ENCODE data around the gene GPR142. TPM values are rescaled to one million over a fixed set of nuclear protein-coding genes. Genes with fewer than 3 reads are reported as not detected.

GPR142 gene
- total and polyA plus RNA-seq, 2 of the 13 experiments (the other 11 are each of a cell fraction or from before 2014, with no cell fraction given), result not detected

GRCh38 chr17:74380086-74380958 is 13.0 kb downstream of the GPR142 start:
- no peak for FAIRE-seq
- no peak for DNase-seq (ENCODE audit: low spot score)
- H3K79me2 ChIP-seq (ENCODE audit: insufficient read depth, low read length), result no peaks in the 10 kb centered on the region
- 0 out of 5 replicates have a peak, but pooled peaks cover 0 to 12% of the 10 kb centered on the region in 2 experiments for H3K27me3 ChIP-seq (ENCODE audit: control insufficient read depth in 1 of 2, insufficient read depth in 2 of 2, low read length in 2 of 2)
- TF ChIP-seq PBX2 (CRISPR knock-in tag; IDR thresholded peaks at IDR 0.05) (no peak), ZNF652 (CRISPR knock-in tag; IDR thresholded peaks at IDR 0.05; ENCODE audit: borderline replicate concordance, low read depth) (peak; percentile 37; the same call in 1 of the 2 replicates), ZNF790 (CRISPR knock-in tag; IDR thresholded peaks at IDR 0.05; ENCODE audit: borderline replicate concordance) (no peak), ZNF773 (CRISPR knock-in tag; IDR thresholded peaks at IDR 0.05; ENCODE audit: borderline replicate concordance) (no peak), GMEB2 (CRISPR knock-in tag; IDR thresholded peaks at IDR 0.05; ENCODE audit: low read depth) (no peak), ASH2L (IDR thresholded peaks at IDR 0.05; ENCODE audit: insufficient read length, low read depth, low read length) (no peak), ZNF329 (CRISPR knock-in tag; IDR thresholded peaks at IDR 0.05; ENCODE audit: low read depth) (no peak), STAG1 (CRISPR knock-in tag; IDR thresholded peaks at IDR 0.05) (peak; percentile 61), ZNF563 (CRISPR knock-in tag; IDR thresholded peaks at IDR 0.05) (0 out of 2 replicates have a peak, but pooled peaks have one; percentile 33), JUND (CRISPR knock-in tag; IDR thresholded peaks at IDR 0.05) (no peak), ZNF124 (CRISPR knock-in tag; IDR thresholded peaks at IDR 0.05) (no peak), KDM5A (IDR thresholded peaks at IDR 0.05; ENCODE audit: borderline replicate concordance, low read length) (no peak), ZNF775 (CRISPR knock-in tag; IDR thresholded peaks at IDR 0.05; ENCODE audit: borderline replicate concordance) (no peak), LCORL (IDR thresholded peaks at IDR 0.05) (no peak), LCORL (CRISPR knock-in tag; IDR thresholded peaks at IDR 0.05) (0 out of 2 replicates have a peak, but pooled peaks have one; percentile 18), SMAD1 (CRISPR knock-in tag; IDR thresholded peaks at IDR 0.05; ENCODE audit: borderline replicate concordance, low read depth) (no peak)
- TF ChIP-seq, protein P1, sequence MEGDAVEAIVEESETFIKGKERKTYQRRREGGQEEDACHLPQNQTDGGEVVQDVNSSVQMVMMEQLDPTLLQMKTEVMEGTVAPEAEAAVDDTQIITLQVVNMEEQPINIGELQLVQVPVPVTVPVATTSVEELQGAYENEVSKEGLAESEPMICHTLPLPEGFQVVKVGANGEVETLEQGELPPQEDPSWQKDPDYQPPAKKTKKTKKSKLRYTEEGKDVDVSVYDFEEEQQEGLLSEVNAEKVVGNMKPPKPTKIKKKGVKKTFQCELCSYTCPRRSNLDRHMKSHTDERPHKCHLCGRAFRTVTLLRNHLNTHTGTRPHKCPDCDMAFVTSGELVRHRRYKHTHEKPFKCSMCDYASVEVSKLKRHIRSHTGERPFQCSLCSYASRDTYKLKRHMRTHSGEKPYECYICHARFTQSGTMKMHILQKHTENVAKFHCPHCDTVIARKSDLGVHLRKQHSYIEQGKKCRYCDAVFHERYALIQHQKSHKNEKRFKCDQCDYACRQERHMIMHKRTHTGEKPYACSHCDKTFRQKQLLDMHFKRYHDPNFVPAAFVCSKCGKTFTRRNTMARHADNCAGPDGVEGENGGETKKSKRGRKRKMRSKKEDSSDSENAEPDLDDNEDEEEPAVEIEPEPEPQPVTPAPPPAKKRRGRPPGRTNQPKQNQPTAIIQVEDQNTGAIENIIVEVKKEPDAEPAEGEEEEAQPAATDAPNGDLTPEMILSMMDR (CRISPR knock-in tag; IDR thresholded peaks at IDR 0.05), result peak; percentile 51
- no peaks in the 10 kb centered on the region for H3K9me3 ChIP-seq (ENCODE audit: low read length)
- H3K36me3 ChIP-seq (replicated peaks in 1 of 2; ENCODE audit: control insufficient read depth in 1 of 2, insufficient read depth in 2 of 2, low read length in 2 of 2), result no peaks in the 10 kb centered on the region
- H3K4me3 ChIP-seq (replicated peaks in 1 of 3; ENCODE audit: insufficient read depth in 1 of 3, low read depth in 2 of 3, low read length in 3 of 3), result no peak overlapping the region; a peak in 1 of 6 replicates
- no peak overlapping the region for H2AFZ ChIP-seq (ENCODE audit: low read length)
- peaks cover 29% of the 10 kb centered on the region for H3K4me1 ChIP-seq (ENCODE audit: insufficient read depth, low read length)
- H3K9ac ChIP-seq (ENCODE audit: insufficient read depth, low read depth, low read length), result no peak overlapping the region
- BruUV-seq (replicated peaks), result no TSS peak
- peak overlapping the region; percentile 52; the same call in 1 of the 2 replicates for H3K4me2 ChIP-seq (ENCODE audit: low read depth, low read length)
- peak; percentile 56 for ATAC-seq
- in situ Hi-C loops (cut with HindIII; ENCODE audit: extremely low pct_ligation_motif_present, low pct_unique_long_range_greater_than_20kb), result no loop called here
- intact Hi-C loops (cut with micrococcal nuclease; ENCODE audit: unreplicated experiment), result no loop called here
- H4K20me1 ChIP-seq (ENCODE audit: insufficient read depth, low read length), result no peaks in the 10 kb centered on the region
- no peak overlapping the region for H3K27ac ChIP-seq (ENCODE audit: extremely low read length, insufficient read depth, low read length)
- ChIA-PET POLR2A (interaction anchor here (0.6 to 2.0 kb wide), 4 partner anchors 50 to 99 kb away, joined by 3 to 18 read pairs (median 6); no protein-coding TSS in a partner anchor), CTCF (ENCODE audit: low intra/inter-chr PET ratio, low total read pairs) (interaction anchor here (1.1 to 5.0 kb wide), 8 partner anchors 13 to 222 kb away, joined by 3 to 141 read pairs (median 7); partner anchors contain the start of gene GPR142)
- 37% methylated on average over 15 of the region's 17 CpGs for WGBS (ENCODE audit: low lambda C conversion rate)

Measured in HepG2 (cell line).